Measurements from ENCODE around the gene RRAS2. TPM values are rescaled to one million over a fixed set of nuclear protein-coding genes. Genes with fewer than 3 reads are reported as not detected.
A peak's percentile ranks its signal among the peaks of the same experiment; 100 is the strongest.

RRAS2 gene
- total RNA-seq, 1 donor from 2014 or later = 82.4 TPM

DNA sequence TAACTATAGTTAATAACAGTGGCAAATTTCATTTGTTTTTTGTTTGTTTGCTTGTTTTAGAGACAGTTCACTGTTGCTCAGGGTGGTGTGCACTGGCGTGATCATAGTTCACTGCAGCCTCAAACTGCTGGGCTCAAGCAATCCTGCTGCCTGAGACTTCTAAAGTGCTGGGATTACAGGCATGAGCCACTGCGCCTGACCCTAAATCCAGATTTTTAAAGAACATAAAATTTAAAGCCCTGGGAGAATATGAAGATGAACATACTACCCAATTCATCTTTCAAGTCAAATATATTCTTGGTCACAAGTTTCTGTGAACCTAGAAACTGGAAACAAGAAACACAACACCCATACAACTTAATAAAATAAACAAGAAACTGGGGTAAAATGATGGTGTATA is 28.1 kb downstream of the RRAS2 start:
- H3K4me1 Mint-ChIP-seq (ENCODE audit: low read depth) = peaks cover 44% of the 10 kb centered on the region
- no peak overlapping the region for H3K27ac Mint-ChIP-seq
- DNase-seq (ENCODE audit: low spot score) = no peak
- peaks cover 13% of the 10 kb centered on the region for H3K9me3 Mint-ChIP-seq
- peaks cover 23% of the 10 kb centered on the region for H3K36me3 Mint-ChIP-seq (ENCODE audit: low read depth)
- H3K4me3 Mint-ChIP-seq = no peak overlapping the region
- intact Hi-C loops (cut with micrococcal nuclease) = loop anchor here (10.0 kb wide), 1 partner anchor 784 kb away; the partner anchor contains the start of gene INSC
- no peaks in the 10 kb centered on the region for H3K27me3 Mint-ChIP-seq (ENCODE audit: insufficient read depth)

DNA sequence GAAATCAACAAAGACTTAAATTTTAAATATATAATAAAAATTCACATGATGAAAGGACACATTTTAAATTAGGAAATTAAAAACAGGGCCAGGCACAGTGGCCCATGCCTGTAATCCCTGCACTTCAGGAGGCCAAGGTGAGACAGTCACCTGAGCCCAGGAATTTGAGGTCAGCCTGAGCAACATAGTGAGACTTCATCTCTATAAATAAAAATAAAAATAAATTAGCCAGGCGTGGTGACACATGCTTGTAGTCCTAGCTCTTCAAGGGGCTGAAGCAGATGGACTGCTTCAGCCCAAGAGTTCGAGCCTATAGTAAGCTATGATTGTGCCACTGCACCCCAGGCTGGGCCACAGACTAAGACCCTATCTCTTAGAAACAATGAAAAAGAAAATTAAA is 29.3 kb downstream of the RRAS2 start:
- intact Hi-C loops (cut with micrococcal nuclease) = loop anchor here (10.0 kb wide), 1 partner anchor 785 kb away; the partner anchor contains the start of gene INSC
- Mint-ChIP-seq H3K9me3 (peaks cover 3% of the 10 kb centered on the region), H3K27ac (no peak overlapping the region)

DNA sequence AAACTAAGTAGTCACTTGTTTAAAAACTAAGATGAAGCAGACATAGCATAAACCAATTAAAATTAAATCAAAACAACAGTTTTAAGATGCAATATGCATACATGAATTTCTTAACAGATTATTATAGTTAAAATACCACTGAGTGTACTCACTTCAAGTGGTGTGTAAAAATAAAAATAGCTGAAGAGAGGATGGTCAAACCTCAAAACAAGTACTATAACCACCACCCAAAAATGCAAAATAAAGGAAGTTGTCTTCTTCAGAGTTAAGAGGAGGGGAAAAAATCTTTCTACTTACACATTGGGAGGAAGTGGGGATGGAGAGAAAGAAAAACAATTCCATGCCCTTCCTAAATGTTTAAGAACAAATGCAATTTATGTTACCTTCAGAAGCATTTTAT is 31.9 kb downstream of the RRAS2 start:
- Mint-ChIP-seq H3K36me3 (ENCODE audit: low read depth) (peaks cover 17% of the 10 kb centered on the region), H3K27ac (no peak overlapping the region)

More for the DNA sequence above, 29.3 kb downstream of the RRAS2 start:
- Mint-ChIP-seq H3K4me1 (ENCODE audit: low read depth) (peaks cover 42% of the 10 kb centered on the region), H3K4me3 (no peak overlapping the region), H3K27me3 (ENCODE audit: insufficient read depth) (no peaks in the 10 kb centered on the region), H3K36me3 (ENCODE audit: low read depth) (peaks cover 14% of the 10 kb centered on the region)
- no peak for DNase-seq (ENCODE audit: low spot score)

DNA sequence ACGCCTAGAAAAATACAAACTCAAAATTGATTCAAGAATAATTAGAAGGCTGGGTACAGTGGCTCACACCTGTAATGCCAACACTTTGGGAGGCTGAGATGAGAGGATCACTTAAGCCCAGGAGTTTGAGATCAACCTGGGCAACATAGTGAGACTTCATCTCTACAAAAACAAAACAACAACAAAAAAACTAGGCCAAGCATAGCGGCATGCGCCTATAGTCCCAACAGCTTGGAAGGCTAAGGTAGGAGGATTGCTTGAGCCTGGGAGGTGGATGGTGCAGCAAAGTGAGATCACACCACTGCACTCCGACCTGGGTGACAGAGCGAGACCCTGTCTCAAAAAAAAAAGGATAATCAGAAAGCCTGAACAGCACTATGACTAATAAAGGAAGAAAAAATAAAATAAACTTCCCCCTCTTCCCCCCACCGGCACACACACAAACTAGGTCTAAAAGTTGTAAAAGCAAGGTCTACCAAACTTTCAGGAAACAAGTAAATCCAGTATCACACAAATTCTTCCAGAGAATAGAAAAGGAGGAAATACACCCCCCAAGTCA is 35.8 kb downstream of the RRAS2 start:
- Mint-ChIP-seq H3K27ac (no peak overlapping the region), H3K27me3 (ENCODE audit: insufficient read depth) (no peaks in the 10 kb centered on the region), H3K36me3 (ENCODE audit: low read depth) (peaks cover 17% of the 10 kb centered on the region), H3K9me3 (no peaks in the 10 kb centered on the region), H3K4me3 (no peak overlapping the region), H3K4me1 (ENCODE audit: low read depth) (peaks cover 81% of the 10 kb centered on the region)
- no peak for DNase-seq (ENCODE audit: low spot score)
- intact Hi-C loops (cut with micrococcal nuclease) = loop anchor here (5.0 kb wide), 1 partner anchor 54 kb away; no protein-coding TSS in a partner anchor

More for the DNA sequence above, 31.9 kb downstream of the RRAS2 start:
- intact Hi-C loops (cut with micrococcal nuclease) = no loop called here
- Mint-ChIP-seq H3K4me1 (ENCODE audit: low read depth) (peaks cover 60% of the 10 kb centered on the region), H3K27me3 (ENCODE audit: insufficient read depth) (no peaks in the 10 kb centered on the region), H3K4me3 (no peak overlapping the region), H3K9me3 (no peaks in the 10 kb centered on the region)
- no peak for DNase-seq (ENCODE audit: low spot score)

DNA sequence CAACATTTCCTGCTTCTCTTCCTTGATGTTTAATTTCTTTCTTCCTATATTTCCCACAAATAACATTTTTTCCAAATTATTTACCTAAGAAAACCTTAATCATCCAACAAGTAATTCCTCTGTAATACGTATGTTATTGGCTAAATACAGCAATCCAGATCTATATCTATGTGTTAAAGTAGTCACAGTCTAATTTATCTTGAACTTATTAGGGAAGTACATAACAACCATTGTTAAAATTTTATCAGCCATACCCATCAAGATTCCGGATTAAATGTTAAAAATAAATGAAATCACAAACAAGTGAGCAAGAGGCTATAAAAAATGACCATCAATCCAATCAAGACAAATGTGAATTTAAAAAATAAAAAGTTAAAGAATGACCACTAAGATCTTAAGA is 36.5 kb downstream of the RRAS2 start:
- Mint-ChIP-seq H3K4me1 (ENCODE audit: low read depth) (peaks cover 84% of the 10 kb centered on the region), H3K27ac (no peak overlapping the region)

DNA sequence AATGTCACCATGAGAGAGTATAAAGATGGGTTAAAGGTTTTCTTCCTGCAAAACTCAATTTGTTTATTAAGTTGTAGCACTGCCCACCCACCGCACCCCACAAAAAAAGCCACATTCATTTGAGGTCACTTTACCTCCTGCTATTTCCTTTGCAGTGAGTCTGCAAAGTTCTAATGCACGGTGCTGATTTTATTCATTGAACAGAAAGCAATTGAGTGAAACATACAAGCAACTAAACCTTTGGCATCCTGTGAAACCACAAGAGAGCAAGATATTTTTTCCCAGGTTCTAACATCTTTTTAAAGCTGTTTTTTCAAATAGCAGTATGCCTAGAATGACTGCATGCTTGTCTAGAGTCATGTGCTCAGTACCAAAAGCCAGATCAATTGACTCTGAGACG is 39.0 kb downstream of the RRAS2 start:
- intact Hi-C loops (cut with micrococcal nuclease) = loop anchor here (1.0 to 5.0 kb wide), 4 partner anchors 17 to 95 kb away; partner anchors contain the start of gene RRAS2
- peaks cover 83% of the 10 kb centered on the region for H3K4me1 Mint-ChIP-seq (ENCODE audit: low read depth)
- H3K9me3 Mint-ChIP-seq = no peaks in the 10 kb centered on the region
- H3K4me3 Mint-ChIP-seq = peak overlapping the region; percentile 50
- DNase-seq (ENCODE audit: low spot score) = peak; percentile 34
- H3K27ac Mint-ChIP-seq = peak overlapping the region; percentile 44
- peaks cover 21% of the 10 kb centered on the region for H3K36me3 Mint-ChIP-seq (ENCODE audit: low read depth)
- H3K27me3 Mint-ChIP-seq (ENCODE audit: insufficient read depth) = no peaks in the 10 kb centered on the region

More for the DNA sequence above, 36.5 kb downstream of the RRAS2 start:
- peaks cover 17% of the 10 kb centered on the region for H3K36me3 Mint-ChIP-seq (ENCODE audit: low read depth)
- no peak for DNase-seq (ENCODE audit: low spot score)
- H3K27me3 Mint-ChIP-seq (ENCODE audit: insufficient read depth) = no peaks in the 10 kb centered on the region
- H3K4me3 Mint-ChIP-seq = no peak overlapping the region
- intact Hi-C loops (cut with micrococcal nuclease) = loop anchor here (5.0 kb wide), 1 partner anchor 55 kb away; no protein-coding TSS in a partner anchor
- H3K9me3 Mint-ChIP-seq = no peaks in the 10 kb centered on the region

DNA sequence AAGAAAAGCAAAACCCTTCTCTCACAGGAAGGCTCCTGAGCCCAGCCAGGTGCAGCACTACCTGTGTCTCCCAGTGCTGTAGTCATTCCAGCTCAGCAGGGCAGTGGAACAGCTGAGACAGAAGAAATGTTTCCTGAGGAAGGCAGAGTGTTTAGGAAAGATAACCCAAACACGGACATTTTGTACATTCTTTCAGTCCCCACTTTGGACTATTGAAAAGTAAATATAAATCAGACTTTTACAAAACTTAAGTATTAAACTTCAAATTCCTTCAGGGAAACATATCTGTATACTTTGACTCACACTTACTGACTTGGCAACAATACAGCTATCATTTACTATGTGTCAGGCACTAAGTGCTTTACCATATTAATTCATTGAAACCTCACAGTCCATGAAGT is 40.4 kb downstream of the RRAS2 start:
- intact Hi-C loops (cut with micrococcal nuclease) = no loop called here
- H3K27ac Mint-ChIP-seq = no peak overlapping the region
- H3K27me3 Mint-ChIP-seq (ENCODE audit: insufficient read depth) = no peaks in the 10 kb centered on the region
- H3K9me3 Mint-ChIP-seq = no peaks in the 10 kb centered on the region
- no peak overlapping the region for H3K4me3 Mint-ChIP-seq
- peaks cover 81% of the 10 kb centered on the region for H3K4me1 Mint-ChIP-seq (ENCODE audit: low read depth)
- no peak for DNase-seq (ENCODE audit: low spot score)
- peaks cover 18% of the 10 kb centered on the region for H3K36me3 Mint-ChIP-seq (ENCODE audit: low read depth)

DNA sequence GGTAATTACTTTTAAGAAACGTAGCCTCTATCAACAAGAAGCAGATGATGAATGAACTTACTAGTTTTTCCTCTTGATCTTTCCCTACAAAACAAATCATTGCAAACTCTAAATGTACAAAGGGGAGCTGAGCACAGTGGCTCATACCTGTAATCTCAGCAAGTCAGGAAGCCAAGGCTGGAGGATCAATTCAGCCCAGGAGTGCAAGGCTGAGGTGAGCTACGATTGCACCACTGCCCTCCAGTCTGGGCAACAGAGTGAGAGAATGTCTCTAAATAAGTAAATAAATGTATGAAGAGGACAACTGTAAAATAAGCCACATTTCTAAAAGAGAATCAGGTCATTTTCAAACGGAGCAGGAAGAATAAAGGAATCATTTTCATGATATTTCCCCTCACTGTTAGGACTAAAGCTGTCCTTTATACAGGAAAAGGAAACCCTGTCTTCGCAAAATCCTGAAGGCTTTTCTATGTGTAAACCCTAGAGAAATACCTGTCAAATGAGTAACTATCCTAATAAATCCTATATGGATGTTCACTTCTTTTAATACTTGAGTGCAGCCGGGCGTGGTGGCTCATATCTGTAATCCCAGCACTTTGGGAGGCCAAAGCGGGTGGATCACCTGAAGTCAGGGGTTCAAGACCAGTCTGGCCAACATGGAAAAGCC is 41.2 kb downstream of the RRAS2 start:
- H3K4me3 Mint-ChIP-seq = no peak overlapping the region
- H3K27ac Mint-ChIP-seq = no peak overlapping the region
- peaks cover 17% of the 10 kb centered on the region for H3K36me3 Mint-ChIP-seq (ENCODE audit: low read depth)
- no peak for DNase-seq (ENCODE audit: low spot score)
- H3K4me1 Mint-ChIP-seq (ENCODE audit: low read depth) = peaks cover 79% of the 10 kb centered on the region
- H3K27me3 Mint-ChIP-seq (ENCODE audit: insufficient read depth) = no peaks in the 10 kb centered on the region
- no peaks in the 10 kb centered on the region for H3K9me3 Mint-ChIP-seq
- intact Hi-C loops (cut with micrococcal nuclease) = no loop called here

DNA sequence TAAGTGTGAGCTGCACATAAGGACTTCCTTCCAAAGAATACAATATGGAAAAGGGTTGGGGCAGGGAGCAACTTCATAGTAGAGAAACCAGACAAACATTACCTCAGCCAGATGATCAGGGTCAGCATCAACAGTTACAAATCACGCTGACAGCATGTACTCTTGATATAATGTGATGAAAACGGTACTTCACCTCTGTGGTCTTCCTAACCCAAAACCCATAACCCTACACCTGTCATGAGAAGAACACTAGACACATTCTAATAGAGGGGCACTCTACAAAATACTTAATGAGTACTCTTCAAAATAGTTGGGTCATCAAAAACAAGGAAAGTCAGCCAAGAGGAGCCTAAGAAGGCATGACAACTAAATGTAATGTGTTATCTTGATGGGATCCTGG is 43.9 kb downstream of the RRAS2 start:
- Mint-ChIP-seq H3K4me3 (no peak overlapping the region), H3K36me3 (ENCODE audit: low read depth) (peaks cover 10% of the 10 kb centered on the region), H3K27me3 (ENCODE audit: insufficient read depth) (no peaks in the 10 kb centered on the region), H3K4me1 (ENCODE audit: low read depth) (peaks cover 62% of the 10 kb centered on the region), H3K9me3 (no peaks in the 10 kb centered on the region), H3K27ac (no peak overlapping the region)
- intact Hi-C loops (cut with micrococcal nuclease) = no loop called here
- DNase-seq (ENCODE audit: low spot score) = no peak

DNA sequence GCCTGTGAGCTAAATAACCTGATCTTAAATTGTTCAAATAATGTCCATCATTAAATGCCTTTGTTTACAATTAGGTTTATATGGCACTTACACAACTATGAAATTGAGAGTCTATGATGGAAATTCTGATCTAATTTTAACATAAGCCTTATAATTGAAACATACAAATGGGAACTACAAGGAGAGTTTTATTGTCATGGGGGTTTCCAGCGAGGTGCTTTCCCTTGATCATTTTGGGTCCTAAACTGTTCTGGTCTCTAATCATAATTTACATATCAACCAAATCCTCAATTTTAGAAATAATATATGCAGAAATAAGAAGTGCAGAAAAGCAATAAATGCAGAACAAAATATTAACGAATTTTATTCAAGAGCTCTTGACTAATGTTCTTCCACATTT is 44.9 kb downstream of the RRAS2 start:
- H3K4me3 Mint-ChIP-seq = no peak overlapping the region
- H3K4me1 Mint-ChIP-seq (ENCODE audit: low read depth) = peaks cover 55% of the 10 kb centered on the region
- H3K27ac Mint-ChIP-seq = no peak overlapping the region
- DNase-seq (ENCODE audit: low spot score) = no peak
- intact Hi-C loops (cut with micrococcal nuclease) = no loop called here
- H3K9me3 Mint-ChIP-seq = no peaks in the 10 kb centered on the region
- H3K36me3 Mint-ChIP-seq (ENCODE audit: low read depth) = peaks cover 10% of the 10 kb centered on the region
- no peaks in the 10 kb centered on the region for H3K27me3 Mint-ChIP-seq (ENCODE audit: insufficient read depth)

DNA sequence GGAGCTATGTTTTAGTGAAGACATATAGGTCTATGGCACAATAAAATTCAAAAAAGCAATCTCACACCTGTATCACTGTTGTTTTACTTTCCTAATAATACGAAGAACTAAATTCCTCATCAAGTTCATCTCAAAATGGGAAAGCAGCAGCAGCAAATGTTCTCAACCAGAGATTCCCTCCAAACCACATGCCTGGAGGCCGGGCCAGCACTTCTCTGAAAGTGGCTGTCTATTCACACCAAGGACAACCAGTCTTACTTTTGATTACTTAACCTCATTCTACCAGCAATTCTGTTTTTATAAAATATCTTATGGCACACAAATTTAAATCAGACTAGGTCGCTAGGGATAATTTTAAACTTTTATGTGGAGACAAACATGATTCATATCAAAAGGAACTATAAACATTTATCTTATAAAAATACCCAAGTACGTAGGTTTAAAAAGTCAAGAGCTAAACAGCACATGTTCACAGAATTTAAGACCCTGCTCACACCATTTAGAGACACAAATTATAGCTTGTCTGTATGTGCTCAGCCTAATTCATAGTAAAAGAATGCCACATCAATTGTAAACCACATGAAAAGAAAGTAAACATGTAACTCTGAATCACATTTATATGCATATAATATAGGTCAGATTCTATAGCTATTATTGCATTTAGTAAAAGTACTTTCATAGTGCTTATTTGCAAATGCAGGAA is 46.1 kb downstream of the RRAS2 start:
- no peaks in the 10 kb centered on the region for H3K9me3 Mint-ChIP-seq
- H3K4me1 Mint-ChIP-seq (ENCODE audit: low read depth) = peaks cover 42% of the 10 kb centered on the region
- H3K4me3 Mint-ChIP-seq = no peak overlapping the region
- H3K36me3 Mint-ChIP-seq (ENCODE audit: low read depth) = peaks cover 10% of the 10 kb centered on the region
- no peaks in the 10 kb centered on the region for H3K27me3 Mint-ChIP-seq (ENCODE audit: insufficient read depth)
- intact Hi-C loops (cut with micrococcal nuclease) = loop anchor here (2.0 kb wide), 1 partner anchor 46 kb away; the partner anchor contains the start of gene RRAS2
- DNase-seq (ENCODE audit: low spot score) = no peak
- H3K27ac Mint-ChIP-seq = peak overlapping the region; percentile 1

DNA sequence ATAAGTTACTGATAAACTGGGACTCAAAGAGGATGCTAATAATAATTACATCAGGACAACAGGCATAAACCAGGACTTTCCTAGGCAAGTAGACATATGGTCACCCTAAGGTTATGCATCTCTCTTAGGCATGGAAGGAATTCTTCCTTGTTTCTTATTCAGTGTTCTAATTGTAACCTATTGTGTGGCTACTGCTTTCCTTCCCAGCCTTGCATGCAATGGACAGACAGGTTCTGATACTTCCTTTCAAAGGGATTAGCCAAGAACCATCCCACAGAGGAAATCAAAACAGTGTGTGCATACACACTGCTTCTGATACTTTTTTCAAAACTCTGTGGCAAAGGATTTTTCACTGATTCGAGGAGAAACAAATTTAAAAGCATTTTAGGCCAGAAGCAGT is 48.3 kb downstream of the RRAS2 start:
- H3K4me1 Mint-ChIP-seq (ENCODE audit: low read depth) = peaks cover 35% of the 10 kb centered on the region
- intact Hi-C loops (cut with micrococcal nuclease) = no loop called here
- H3K36me3 Mint-ChIP-seq (ENCODE audit: low read depth) = peaks cover 5% of the 10 kb centered on the region
- no peak for DNase-seq (ENCODE audit: low spot score)
- no peak overlapping the region for H3K4me3 Mint-ChIP-seq
- H3K27me3 Mint-ChIP-seq (ENCODE audit: insufficient read depth) = no peaks in the 10 kb centered on the region
- H3K27ac Mint-ChIP-seq = no peak overlapping the region
- no peaks in the 10 kb centered on the region for H3K9me3 Mint-ChIP-seq
